IMR-90 (cell line): Measurements from ENCODE around the gene KCTD8.

Experiments
- BHLHE40 ChIP-seq: fragments of 150-350 bp; IDR thresholded peaks from 2 replicates; pipeline ENCODE4 v1.6.1; 2016; ENCODE audit warnings: mild to moderate bottlenecking, low read depth, low read length
- FOS ChIP-seq: fragments of 150-350 bp; IDR thresholded peaks from 2 replicates; pipeline ENCODE4 v1.6.1; 2016; ENCODE audit warnings: low read depth, low read length
- MAFK ChIP-seq: IDR thresholded peaks from 2 replicates; pipeline ENCODE4 v1.6.1; 2012; ENCODE audit warnings: low read depth, low read length, improper control_type of control experiment
- MXI1 ChIP-seq: IDR thresholded peaks from 2 replicates; pipeline ENCODE4 v1.6.1; 2012; ENCODE audit warnings: low read depth, mild to moderate bottlenecking, low read length, moderate library complexity, borderline replicate concordance
- POLR2A ChIP-seq: IDR thresholded peaks from 2 replicates; pipeline ENCODE4 v1.6.1; 2012; ENCODE audit warnings: mild to moderate bottlenecking, low read depth, low read length
- RAD21 ChIP-seq: IDR thresholded peaks from 2 replicates; pipeline ENCODE4 v1.6.1; 2012; ENCODE audit warnings: low read length, improper control_type of control experiment
- RCOR1 ChIP-seq: IDR thresholded peaks from 2 replicates; pipeline ENCODE4 v1.6.1; 2012; ENCODE audit warnings: mild to moderate bottlenecking, low read length, improper control_type of control experiment; ENCODE audit not compliant: insufficient replicate concordance
- SMC3 ChIP-seq: fragments of 150-350 bp; IDR thresholded peaks from 2 replicates; pipeline ENCODE4 v1.6.1; 2016; ENCODE audit warnings: low read depth, mild to moderate bottlenecking, antibody characterized with exemption, low read length, moderate library complexity
- TF ChIP-seq, protein P1 (sequence below): conservative IDR thresholded peaks from 2 replicates; pipeline ENCODE4 v1.5.1; 2012; ENCODE audit warnings: mild to moderate bottlenecking, low read depth, low read length, improper control_type of control experiment
- TF ChIP-seq, protein P2 (sequence below): fragments of 150-350 bp; IDR thresholded peaks from 2 replicates; pipeline ENCODE4 v1.6.1; 2017; ENCODE audit warnings: mild to moderate bottlenecking, antibody characterized with exemption, low read length, low read depth
- TF ChIP-seq, protein P3 (sequence below): fragments of 150-350 bp; IDR thresholded peaks from 2 replicates; pipeline ENCODE4 v1.6.1; 2016; ENCODE audit warnings: low read depth, mild to moderate bottlenecking, low read length, moderate library complexity, borderline replicate concordance

DNA sequence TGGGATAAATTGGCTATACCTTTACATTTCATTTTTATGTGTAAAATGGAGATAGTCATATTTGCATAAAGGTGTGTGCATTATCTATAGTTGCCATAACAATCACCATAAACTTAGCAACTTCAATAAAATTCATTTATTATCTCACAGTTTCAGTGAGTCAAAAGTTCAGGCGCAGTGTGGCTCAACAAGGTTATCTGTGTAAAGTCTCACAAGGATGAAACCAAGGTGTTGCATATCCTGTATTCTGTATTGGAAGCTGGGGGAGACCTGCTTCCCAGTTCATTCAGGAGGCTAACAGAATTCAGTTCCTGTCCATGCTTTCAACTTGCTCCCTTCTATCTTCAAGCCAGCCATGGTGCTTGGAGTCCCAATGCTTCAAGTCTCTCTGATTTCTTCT is 169.5 kb downstream of the KCTD8 start:
- TF ChIP-seq, protein P1, sequence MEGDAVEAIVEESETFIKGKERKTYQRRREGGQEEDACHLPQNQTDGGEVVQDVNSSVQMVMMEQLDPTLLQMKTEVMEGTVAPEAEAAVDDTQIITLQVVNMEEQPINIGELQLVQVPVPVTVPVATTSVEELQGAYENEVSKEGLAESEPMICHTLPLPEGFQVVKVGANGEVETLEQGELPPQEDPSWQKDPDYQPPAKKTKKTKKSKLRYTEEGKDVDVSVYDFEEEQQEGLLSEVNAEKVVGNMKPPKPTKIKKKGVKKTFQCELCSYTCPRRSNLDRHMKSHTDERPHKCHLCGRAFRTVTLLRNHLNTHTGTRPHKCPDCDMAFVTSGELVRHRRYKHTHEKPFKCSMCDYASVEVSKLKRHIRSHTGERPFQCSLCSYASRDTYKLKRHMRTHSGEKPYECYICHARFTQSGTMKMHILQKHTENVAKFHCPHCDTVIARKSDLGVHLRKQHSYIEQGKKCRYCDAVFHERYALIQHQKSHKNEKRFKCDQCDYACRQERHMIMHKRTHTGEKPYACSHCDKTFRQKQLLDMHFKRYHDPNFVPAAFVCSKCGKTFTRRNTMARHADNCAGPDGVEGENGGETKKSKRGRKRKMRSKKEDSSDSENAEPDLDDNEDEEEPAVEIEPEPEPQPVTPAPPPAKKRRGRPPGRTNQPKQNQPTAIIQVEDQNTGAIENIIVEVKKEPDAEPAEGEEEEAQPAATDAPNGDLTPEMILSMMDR, result no peak
- TF ChIP-seq FOS (no peak), POLR2A (no peak), SMC3 (no peak), MAFK (no peak), RCOR1 (no peak), RAD21 (no peak), BHLHE40 (no peak), MXI1 (no peak)
- TF ChIP-seq, protein P2, sequence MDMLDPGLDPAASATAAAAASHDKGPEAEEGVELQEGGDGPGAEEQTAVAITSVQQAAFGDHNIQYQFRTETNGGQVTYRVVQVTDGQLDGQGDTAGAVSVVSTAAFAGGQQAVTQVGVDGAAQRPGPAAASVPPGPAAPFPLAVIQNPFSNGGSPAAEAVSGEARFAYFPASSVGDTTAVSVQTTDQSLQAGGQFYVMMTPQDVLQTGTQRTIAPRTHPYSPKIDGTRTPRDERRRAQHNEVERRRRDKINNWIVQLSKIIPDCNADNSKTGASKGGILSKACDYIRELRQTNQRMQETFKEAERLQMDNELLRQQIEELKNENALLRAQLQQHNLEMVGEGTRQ, result no peak
- TF ChIP-seq, protein P3, sequence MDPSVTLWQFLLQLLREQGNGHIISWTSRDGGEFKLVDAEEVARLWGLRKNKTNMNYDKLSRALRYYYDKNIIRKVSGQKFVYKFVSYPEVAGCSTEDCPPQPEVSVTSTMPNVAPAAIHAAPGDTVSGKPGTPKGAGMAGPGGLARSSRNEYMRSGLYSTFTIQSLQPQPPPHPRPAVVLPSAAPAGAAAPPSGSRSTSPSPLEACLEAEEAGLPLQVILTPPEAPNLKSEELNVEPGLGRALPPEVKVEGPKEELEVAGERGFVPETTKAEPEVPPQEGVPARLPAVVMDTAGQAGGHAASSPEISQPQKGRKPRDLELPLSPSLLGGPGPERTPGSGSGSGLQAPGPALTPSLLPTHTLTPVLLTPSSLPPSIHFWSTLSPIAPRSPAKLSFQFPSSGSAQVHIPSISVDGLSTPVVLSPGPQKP, result no peak
